Measurements from ENCODE around the gene USF3. TPM values are rescaled to one million over a fixed set of nuclear protein-coding genes. Genes with fewer than 3 reads are reported as not detected.

Gene USF3
- total and polyA plus RNA-seq, 4 donors = 4.6 to 16.0 (median 11.4) TPM

DNA sequence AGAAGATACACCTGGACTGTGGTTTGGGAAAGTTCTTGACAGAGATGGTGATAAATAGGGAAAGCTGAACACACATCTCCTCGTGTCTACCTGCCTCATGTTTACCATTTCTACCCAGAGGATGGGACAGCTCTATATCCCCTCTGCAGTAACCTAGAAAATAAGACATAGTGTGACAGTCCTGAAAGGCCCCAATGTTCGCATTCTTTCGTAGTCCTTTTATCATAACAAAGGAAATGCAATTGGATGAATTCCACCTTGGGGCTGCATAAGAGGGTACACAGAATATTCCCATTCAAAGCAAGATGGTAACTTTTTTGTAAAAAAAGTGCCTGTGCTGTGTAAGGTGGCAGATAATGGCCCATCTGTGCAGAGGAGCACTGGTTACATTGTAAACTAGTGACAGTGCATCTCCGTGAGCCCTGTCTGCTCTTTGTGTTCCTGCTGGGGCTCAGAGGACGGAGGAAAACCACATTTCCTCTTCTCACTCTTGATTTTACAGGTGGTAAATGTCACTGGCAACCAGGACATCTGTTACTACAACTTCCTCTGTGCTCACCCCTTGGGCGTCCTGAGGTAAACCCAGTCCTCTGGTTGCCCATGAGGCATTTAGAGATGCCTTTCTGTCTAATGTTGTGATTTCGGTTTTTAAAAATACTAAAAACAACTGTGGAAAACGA, 89.8 kb downstream of the USF3 start:
- no peak overlapping the region for H3K27ac ChIP-seq (ENCODE audit: low read depth in 1 of 2, low read length in 2 of 2)
- no peaks in the 10 kb centered on the region for H3K4me1 ChIP-seq (ENCODE audit: control insufficient read depth in 4 of 4, insufficient read depth in 4 of 4, low read length in 3 of 4)
- H3K9ac ChIP-seq (ENCODE audit: low read depth in 1 of 2, low read length in 2 of 2) = no peak overlapping the region
- no peaks in the 10 kb centered on the region for H3K27me3 ChIP-seq (ENCODE audit: control insufficient read depth in 4 of 4, insufficient read depth in 4 of 4, low read length in 3 of 4)
- 59% methylated on average over 8 of the region's 8 CpGs for WGBS
- DNase-seq (ENCODE audit: low spot score) = no peak
- TF ChIP-seq, protein P1, sequence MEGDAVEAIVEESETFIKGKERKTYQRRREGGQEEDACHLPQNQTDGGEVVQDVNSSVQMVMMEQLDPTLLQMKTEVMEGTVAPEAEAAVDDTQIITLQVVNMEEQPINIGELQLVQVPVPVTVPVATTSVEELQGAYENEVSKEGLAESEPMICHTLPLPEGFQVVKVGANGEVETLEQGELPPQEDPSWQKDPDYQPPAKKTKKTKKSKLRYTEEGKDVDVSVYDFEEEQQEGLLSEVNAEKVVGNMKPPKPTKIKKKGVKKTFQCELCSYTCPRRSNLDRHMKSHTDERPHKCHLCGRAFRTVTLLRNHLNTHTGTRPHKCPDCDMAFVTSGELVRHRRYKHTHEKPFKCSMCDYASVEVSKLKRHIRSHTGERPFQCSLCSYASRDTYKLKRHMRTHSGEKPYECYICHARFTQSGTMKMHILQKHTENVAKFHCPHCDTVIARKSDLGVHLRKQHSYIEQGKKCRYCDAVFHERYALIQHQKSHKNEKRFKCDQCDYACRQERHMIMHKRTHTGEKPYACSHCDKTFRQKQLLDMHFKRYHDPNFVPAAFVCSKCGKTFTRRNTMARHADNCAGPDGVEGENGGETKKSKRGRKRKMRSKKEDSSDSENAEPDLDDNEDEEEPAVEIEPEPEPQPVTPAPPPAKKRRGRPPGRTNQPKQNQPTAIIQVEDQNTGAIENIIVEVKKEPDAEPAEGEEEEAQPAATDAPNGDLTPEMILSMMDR (IDR thresholded peaks at IDR 0.05; ENCODE audit: low read depth, low read length, missing input control) = no peak
- TF ChIP-seq JUND (IDR thresholded peaks at IDR 0.05) (no peak), HNF4A (conservative IDR thresholded peaks at IDR 0.05) (no peak), EGR1 (IDR thresholded peaks at IDR 0.05; ENCODE audit: low read depth in 2 of 2) (no peak), RXRA (IDR thresholded peaks at IDR 0.05) (no peak), FOXA2 (IDR thresholded peaks at IDR 0.05) (no peak), HNF4G (IDR thresholded peaks at IDR 0.05) (no peak), NR2F2 (IDR thresholded peaks at IDR 0.05) (no peak), YY1 (IDR thresholded peaks at IDR 0.05) (no peak), RAD21 (IDR thresholded peaks at IDR 0.05) (no peak), TAF1 (conservative IDR thresholded peaks at IDR 0.05) (no peak), FOXA1 (IDR thresholded peaks at IDR 0.05) (no peak), GABPA (IDR thresholded peaks at IDR 0.05 in 1 of 2, conservative IDR thresholded peaks at IDR 0.05 in 1 of 2) (no peak), SP1 (IDR thresholded peaks at IDR 0.05) (no peak)
- TF ChIP-seq, protein P2, sequence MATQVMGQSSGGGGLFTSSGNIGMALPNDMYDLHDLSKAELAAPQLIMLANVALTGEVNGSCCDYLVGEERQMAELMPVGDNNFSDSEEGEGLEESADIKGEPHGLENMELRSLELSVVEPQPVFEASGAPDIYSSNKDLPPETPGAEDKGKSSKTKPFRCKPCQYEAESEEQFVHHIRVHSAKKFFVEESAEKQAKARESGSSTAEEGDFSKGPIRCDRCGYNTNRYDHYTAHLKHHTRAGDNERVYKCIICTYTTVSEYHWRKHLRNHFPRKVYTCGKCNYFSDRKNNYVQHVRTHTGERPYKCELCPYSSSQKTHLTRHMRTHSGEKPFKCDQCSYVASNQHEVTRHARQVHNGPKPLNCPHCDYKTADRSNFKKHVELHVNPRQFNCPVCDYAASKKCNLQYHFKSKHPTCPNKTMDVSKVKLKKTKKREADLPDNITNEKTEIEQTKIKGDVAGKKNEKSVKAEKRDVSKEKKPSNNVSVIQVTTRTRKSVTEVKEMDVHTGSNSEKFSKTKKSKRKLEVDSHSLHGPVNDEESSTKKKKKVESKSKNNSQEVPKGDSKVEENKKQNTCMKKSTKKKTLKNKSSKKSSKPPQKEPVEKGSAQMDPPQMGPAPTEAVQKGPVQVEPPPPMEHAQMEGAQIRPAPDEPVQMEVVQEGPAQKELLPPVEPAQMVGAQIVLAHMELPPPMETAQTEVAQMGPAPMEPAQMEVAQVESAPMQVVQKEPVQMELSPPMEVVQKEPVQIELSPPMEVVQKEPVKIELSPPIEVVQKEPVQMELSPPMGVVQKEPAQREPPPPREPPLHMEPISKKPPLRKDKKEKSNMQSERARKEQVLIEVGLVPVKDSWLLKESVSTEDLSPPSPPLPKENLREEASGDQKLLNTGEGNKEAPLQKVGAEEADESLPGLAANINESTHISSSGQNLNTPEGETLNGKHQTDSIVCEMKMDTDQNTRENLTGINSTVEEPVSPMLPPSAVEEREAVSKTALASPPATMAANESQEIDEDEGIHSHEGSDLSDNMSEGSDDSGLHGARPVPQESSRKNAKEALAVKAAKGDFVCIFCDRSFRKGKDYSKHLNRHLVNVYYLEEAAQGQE (IDR thresholded peaks at IDR 0.05) = no peak
- TF ChIP-seq, protein P3, sequence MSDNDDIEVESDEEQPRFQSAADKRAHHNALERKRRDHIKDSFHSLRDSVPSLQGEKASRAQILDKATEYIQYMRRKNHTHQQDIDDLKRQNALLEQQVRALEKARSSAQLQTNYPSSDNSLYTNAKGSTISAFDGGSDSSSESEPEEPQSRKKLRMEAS (IDR thresholded peaks at IDR 0.05) = no peak
- TF ChIP-seq, protein P4, sequence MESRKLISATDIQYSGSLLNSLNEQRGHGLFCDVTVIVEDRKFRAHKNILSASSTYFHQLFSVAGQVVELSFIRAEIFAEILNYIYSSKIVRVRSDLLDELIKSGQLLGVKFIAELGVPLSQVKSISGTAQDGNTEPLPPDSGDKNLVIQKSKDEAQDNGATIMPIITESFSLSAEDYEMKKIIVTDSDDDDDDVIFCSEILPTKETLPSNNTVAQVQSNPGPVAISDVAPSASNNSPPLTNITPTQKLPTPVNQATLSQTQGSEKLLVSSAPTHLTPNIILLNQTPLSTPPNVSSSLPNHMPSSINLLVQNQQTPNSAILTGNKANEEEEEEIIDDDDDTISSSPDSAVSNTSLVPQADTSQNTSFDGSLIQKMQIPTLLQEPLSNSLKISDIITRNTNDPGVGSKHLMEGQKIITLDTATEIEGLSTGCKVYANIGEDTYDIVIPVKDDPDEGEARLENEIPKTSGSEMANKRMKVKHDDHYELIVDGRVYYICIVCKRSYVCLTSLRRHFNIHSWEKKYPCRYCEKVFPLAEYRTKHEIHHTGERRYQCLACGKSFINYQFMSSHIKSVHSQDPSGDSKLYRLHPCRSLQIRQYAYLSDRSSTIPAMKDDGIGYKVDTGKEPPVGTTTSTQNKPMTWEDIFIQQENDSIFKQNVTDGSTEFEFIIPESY (IDR thresholded peaks at IDR 0.05) = no peak
- TF ChIP-seq, protein P5, sequence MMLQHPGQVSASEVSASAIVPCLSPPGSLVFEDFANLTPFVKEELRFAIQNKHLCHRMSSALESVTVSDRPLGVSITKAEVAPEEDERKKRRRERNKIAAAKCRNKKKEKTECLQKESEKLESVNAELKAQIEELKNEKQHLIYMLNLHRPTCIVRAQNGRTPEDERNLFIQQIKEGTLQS (IDR thresholded peaks at IDR 0.05) = no peak
- H3K4me3 ChIP-seq (ENCODE audit: low read depth in 1 of 3, low read length in 3 of 3) = no peak overlapping the region
- H3K9me3 ChIP-seq (ENCODE audit: control insufficient read depth in 4 of 4, low read length in 3 of 4) = no peaks in the 10 kb centered on the region
- no peaks in the 10 kb centered on the region for H3K36me3 ChIP-seq (ENCODE audit: control insufficient read depth in 4 of 4, insufficient read depth in 3 of 4, low read depth in 1 of 4, low read length in 3 of 4)

Data from liver (tissue), 9 donors.